ENCODE measurements around the gene MPP3.
A peak's percentile ranks its signal among the peaks of the same experiment; 100 is the strongest.

MPP3 gene

DNA sequence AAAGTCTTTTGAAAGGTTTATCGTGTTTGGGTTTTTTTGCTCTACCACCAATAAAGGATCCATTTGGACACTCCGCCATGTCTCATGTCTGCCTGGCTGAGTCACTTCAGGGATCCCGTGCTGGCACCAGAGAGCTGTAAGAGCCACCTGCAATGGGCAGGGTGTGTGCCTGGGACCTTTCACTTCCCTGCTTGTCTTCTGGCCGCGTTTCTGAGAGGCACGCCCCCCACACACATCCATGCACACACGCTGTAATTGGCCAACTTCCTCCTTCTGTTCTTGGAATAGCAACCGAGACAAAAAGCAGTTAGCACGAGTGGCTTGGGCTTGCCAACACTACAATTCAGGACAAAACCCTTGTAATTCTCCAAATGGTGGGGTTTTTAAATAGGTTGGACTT lies 64.6 kb downstream of the MPP3 start:
- no peak for DNase-seq

DNA sequence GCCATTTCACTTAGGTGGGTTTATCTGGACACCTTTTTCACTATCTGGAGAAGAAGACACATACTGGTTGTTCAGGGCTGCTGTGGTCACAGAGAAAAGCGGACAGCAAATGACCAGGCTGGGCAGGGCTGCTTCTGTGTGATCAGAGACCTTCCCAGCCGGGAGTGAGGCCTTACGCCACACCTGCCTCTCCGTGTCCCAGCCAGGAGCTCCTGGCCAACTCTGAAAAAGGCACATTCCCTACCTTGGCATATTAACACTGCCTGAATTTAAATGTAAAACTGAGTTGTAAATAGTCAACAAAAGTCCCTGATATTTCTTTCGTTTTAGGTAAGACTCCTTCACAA lies 65.3 kb downstream of the MPP3 start:
- no peak for DNase-seq

DNA sequence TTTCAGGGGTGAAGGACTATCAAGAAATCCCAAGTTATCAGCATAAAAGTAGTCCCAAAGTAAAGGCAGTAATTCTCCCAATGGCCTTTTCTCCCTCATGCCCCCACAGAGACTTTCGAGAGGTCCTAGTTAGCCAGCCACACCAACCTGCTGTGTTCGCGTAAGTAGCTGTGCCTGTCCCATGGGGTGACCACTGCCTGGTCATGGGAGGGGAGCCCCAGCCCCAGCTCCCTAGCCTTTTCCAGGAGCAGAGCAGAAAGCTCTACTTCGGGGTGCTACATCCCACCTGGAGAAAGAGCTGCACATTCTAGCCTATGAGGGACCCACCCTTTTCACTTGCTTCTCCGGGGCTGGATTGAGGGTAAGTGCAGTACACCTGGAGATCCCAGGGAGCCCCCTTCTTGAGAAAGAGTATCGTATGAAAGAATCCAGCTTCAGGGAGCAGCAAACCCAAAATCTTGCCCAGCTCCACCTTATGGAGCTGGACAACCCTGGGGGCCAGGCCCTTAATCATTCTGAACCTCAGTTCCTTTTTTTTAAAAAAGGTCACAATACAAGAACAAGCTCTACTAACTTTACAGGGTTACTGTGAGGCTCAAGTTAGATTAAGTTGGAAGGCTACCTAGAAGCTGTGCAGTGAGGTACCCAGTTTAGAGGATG lies 65.8 kb downstream of the MPP3 start:
- no peak for DNase-seq

DNA sequence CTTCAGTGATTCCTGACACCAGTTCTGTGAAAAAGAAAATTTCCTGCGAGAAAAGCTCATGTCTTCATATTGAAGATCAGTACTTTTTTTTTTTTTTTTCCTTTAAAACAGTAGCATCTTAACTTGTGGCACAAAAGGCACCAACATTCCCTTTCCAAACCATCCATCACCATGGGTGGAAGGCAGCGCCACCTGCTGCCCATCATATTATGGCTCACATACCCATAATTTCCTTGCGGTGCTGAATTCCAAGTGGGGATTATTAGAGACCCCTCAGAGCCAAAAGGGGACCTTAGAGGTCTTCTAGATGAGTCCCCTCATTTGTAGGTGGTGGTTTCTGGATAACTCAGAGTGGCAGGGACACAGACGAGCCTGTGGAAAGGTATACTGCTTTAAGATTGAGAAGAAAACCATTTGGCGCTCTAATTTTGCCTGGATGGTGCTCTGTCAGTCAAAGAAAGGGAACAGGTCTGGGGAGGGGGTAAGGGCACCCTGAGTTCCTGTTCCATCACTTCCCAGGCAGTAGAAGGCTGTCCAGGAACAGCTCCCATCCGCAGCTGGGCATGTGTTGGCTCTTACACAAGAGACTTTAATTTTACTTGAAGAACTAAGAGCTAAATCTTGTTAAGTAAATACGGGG lies 66.4 kb downstream of the MPP3 start:
- no peak for DNase-seq

DNA sequence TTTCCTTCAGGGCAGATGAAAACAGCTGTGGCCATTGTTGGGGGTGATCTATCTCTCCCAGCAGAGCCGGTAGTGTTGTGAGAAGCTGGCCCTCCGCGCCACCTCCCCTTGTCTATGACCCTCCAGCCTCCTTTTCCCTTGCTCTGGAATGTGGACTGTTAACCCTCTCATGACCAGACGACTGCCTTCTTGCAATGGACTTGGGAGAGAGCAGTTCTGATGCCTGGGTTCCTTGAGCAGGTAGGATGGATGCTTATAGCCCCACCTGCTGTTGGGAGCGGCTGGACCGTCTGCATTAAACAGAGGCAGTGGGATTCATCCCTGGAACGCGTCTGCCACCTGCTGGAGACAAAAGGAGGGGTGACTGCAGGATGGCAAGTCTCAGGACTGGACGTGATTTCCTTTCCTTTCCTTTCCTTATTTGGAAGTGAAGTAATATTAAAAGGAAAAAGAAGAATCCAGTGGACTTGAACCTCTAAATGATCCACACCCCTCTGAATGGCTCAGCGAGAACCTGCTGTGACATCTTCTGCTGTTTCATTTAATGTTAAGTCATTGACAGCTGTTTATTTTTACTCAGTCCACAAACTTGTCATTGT lies 72.6 kb downstream of the MPP3 start:
- DNase-seq = peak; percentile 75

DNA sequence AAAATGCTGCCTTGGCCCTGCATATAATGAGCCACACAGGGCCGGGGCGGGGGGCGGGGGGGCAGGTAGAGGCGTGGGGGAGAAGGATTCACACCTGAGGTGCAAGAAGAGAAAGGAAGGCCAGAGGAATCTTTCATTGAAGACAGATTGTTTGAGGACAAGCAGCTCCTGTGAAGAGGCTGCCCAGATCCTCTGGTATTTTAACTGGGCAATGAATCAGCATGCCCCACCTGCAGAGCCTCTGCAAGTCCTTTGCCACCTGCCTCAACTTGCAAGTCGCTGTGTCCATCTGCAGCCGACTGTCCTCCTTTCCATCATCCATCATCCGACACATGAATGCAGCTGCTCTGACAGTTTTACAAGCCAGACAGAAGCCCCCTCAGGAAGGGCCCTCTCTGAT lies 73.1 kb downstream of the MPP3 start:
- DNase-seq = no peak

DNA sequence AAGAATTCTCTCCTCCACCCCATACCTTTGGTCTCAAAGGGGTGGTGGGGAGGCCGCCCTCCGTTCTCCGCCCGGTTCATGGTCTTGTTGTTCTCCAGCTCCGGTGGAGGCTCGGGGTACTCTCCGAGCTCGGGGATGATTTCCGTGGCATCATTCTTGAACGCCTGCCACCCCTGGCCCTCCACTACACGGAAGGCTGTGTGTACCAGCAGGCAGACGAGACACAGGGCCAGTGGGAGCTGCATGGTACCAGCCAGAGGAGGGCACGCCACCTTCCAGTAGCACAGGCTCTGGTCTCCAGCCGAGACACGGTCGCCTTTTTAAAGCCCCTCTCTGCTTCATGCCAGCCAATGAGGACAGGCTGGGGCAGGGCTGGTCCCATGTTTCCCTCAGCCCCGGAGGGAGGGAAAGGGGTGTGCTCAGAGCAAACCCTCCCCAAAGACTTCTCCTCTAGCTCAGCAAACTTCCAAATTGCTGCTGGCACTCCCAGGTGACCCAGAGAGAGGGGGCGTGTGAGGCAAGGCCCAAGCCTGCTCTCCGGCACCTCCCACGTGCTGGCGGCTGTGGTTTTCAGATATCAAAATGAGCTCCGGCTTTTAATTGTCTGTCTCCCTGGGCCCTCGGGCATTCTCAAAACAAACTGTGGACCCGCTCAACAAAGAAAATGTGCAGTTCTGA lies 74.3 kb downstream of the MPP3 start, which contains the start of gene SOST:
TSS of gene SOST (minus strand) at position 295 of the 678 bp plus-strand sequence. CDS start at position 245, 50 bp downstream.
- no peak for DNase-seq

DNA sequence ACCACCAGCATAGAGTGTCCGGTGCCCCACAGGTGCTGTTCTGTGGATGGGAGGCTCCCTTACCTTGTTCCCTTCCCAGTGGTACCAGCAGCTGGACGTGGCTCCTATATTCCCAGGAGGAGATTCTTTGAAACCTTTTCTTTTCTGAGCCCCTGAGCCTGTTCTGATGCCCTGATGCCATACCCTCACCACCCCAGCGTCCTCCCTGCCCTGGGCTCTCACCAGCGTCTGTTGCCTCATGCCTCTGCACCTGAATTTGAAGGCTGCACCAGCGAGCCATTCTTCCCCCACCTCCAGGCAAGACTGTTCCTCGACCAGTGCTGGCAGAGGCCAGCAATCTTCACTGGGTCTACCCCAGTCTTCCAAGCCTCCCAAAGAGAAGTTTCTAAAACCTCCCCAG lies 74.9 kb downstream of the MPP3 start:
- no peak for DNase-seq

DNA sequence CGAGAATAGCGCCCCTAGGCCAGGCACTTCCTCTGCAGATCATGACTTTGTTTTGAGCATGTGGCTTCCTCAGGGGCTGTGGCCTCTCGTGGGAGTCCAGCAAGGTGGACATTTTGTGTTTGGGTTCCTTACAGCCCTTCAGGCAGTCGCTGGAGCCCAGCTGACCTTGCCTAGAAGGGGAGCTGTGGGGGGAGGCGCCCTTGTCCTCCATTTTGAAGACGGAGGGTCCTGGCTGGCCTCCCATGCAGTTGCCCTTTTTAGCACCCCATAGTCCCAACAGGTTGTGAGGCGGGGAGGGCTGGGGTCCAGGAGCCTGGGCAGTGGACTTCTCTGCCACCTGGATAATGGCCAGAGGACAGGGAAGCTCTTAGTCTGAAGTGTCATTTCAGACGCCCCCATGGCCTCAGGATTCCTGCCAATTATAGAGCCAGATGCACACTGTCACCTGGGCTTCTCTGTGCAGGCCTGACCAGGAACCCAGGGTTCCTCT lies 75.7 kb downstream of the MPP3 start:
- DNase-seq = no peak

DNA sequence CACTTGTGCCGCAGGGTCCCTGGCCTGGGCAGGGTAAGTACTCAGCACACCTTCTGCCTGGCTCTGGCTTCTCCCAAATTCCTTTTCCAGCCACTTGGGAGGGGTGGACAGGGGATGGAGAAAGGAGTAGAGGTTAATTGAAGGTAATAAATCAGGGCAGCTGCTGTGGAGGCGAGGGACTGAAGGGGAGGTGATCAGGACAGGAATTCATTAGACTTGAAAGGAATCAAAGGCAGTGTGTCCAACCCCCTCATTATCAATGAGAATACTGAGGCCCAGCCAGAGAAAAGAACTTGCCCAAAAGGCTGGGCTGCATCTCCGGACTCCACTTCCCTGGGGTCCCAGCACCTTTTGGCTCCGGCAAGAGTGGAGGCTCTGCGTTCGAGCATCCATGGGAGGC lies 76.7 kb downstream of the MPP3 start:
- DNase-seq = no peak

DNA sequence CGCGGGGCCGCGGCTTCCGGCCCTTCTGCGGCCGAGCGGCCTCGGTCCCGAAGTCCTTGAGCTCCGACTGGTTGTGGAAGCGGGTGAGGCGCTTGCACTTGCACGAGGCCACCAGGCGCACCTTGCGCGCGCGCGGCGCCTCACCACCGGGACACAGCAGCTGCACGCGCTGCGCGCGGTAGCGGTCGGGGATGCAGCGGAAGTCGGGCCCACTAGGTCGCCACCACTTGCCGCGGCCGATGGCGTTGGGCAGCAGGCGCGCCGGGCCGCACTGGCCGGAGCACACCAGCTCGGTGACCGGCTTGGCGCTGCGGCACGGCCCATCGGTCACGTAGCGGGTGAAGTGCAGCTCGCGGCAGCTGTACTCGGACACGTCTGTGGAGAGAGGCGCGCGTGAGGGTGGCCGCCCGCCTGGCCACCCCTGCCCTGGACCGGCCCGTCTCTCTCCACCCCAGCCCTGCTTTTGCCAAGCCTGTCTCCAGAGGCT lies 77.5 kb downstream of the MPP3 start:
- no peak for DNase-seq

DNA sequence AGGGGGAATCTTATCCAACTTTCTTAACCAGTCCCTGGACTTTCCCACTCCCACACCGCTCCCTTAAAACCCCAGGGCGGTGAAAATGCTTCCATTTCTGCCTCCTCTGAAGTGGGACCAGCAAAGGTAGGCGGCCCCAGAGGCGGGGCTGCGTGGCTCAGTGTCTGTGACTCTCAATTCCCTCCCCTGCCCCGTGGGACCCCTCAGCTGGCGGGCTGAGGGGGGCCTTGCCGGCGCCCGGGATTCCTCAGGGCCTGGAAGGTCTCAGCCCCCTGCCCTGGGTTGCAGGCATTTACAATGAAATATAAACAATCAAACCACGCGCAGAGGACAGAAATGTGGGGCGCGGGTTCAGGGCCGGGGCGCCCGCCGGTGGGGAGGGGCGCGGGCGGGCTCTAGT lies 78.0 kb downstream of the MPP3 start:
- DNase-seq = no peak

DNA sequence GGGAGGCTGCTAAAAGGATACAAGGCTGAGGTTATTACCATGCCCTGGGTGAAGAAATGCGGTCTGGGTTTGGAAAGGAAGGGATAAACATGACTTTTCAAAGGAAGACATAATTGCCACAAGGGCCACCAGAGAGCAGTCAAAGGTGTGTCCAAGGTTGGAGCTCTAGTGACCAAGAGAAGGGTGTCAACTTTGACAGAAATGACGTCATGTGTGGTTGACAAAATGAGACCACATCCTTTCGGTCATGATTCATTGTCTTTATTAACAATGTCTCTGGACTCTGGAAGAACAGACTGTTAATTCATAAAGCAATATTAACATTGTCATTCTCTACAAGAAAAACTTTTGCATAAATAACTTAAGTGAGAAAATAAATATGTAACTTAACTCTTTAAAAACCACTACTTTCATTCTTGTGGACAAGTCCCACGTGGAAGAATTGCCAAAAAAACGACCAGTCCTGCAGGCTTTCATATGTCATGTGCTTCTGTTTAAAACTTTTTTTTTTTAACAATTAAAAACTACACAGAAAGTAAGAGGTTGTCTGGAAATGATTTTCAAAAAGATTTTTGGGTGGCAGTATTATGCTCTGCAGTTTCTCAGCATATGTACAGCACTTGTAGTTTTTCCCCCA lies 79.3 kb downstream of the MPP3 start:
- no peak for DNase-seq

Data from activated CD4-positive, alpha-beta T cell treated with anti-CD3 and anti-CD28 coated beads for 1 hour (primary cell).